ENCODE results near the gene NUP214.
"Not testable (repeated sequence)": the region's sequence is repeated elsewhere in the genome, so short reads cannot be mapped to it uniquely, and the experiment has no call there.

The NUP214 gene

GRCh38 chr9:131096269-131097125 is 28.9 kb upstream of the NUP214 start, which contains the start of gene AIF1L:
AIF1L (plus strand) TSS chr9:131096531; CDS start chr9:131096630, 99 bp downstream.
- no peak for DNase-seq (ENCODE audit: low read depth, low spot score)

- no peak for DNase-seq (ENCODE audit: low read depth, low spot score)
Measured at GRCh38 chr9:131097126-131097947, 28.0 kb upstream of the NUP214 start.

- DNase-seq (ENCODE audit: low read depth, low spot score): no peak
Measured at GRCh38 chr9:131097948-131098278, 27.5 kb upstream of the NUP214 start.

GRCh38 chr9:131098391-131099101 is 26.8 kb upstream of the NUP214 start:
- DNase-seq (ENCODE audit: low read depth, low spot score): no peak

GRCh38 chr9:131099102-131099606 is 26.2 kb upstream of the NUP214 start:
- no peak for DNase-seq (ENCODE audit: low read depth, low spot score)

- not testable (repeated sequence) for DNase-seq (ENCODE audit: low read depth, low spot score)
Measured at GRCh38 chr9:131099845-131100244, 25.5 kb upstream of the NUP214 start.

- DNase-seq (ENCODE audit: low read depth, low spot score): no peak
Measured at GRCh38 chr9:131100445-131100844, 24.9 kb upstream of the NUP214 start.

- DNase-seq (ENCODE audit: low read depth, low spot score): no peak
Measured at GRCh38 chr9:131101207-131101964, 24.0 kb upstream of the NUP214 start.

GRCh38 chr9:131103024-131103423 is 22.4 kb upstream of the NUP214 start:
- DNase-seq (ENCODE audit: low read depth, low spot score): no peak

- no peak for DNase-seq (ENCODE audit: low read depth, low spot score)
Measured at GRCh38 chr9:131103535-131103934, 21.9 kb upstream of the NUP214 start.

GRCh38 chr9:131104016-131104740 is 21.2 kb upstream of the NUP214 start:
- no peak for DNase-seq (ENCODE audit: low read depth, low spot score)

GRCh38 chr9:131105952-131106351 is 19.4 kb upstream of the NUP214 start:
- no peak for DNase-seq (ENCODE audit: low read depth, low spot score)

- DNase-seq (ENCODE audit: low read depth, low spot score): no peak
Measured at GRCh38 chr9:131107760-131108159, 17.6 kb upstream of the NUP214 start.

GRCh38 chr9:131111186-131111853 is 14.1 kb upstream of the NUP214 start:
- DNase-seq (ENCODE audit: low read depth, low spot score): no peak

- DNase-seq (ENCODE audit: low read depth, low spot score): no peak
Measured at GRCh38 chr9:131111854-131112311, 13.5 kb upstream of the NUP214 start.

- no peak for DNase-seq (ENCODE audit: low read depth, low spot score)
Measured at GRCh38 chr9:131112374-131113154, 12.8 kb upstream of the NUP214 start.

- DNase-seq (ENCODE audit: low read depth, low spot score): no peak
Measured at GRCh38 chr9:131113655-131114054, 11.7 kb upstream of the NUP214 start.

GRCh38 chr9:131114084-131114535 is 11.3 kb upstream of the NUP214 start:
- no peak for DNase-seq (ENCODE audit: low read depth, low spot score)

GRCh38 chr9:131115360-131115742 is 10.0 kb upstream of the NUP214 start:
- DNase-seq (ENCODE audit: low read depth, low spot score): not testable (repeated sequence)

Measured in iPS DF 19.7 (cell line).